Stomach smooth muscle (tissue), 2 donors: ENCODE data around the gene EXOC3L1.

Experiments used
- H3K27ac ChIP-seq: one replicate; pipeline ENCODE4 v1.7.0; 2013; ENCODE audit warnings: mild to moderate bottlenecking, low read length, inconsistent platforms
- H3K27me3 ChIP-seq, 2 donors: one replicate each; pipeline ENCODE4 v1.7.0; 2013; ENCODE audit warnings: low read length in 2 of 2; ENCODE audit not compliant: insufficient read depth in 2 of 2, control insufficient read depth in 1 of 2
- H3K36me3 ChIP-seq, 2 donors: one replicate each; pipeline ENCODE4 v1.7.0; 2013; ENCODE audit warnings: low read length in 2 of 2; ENCODE audit not compliant: control insufficient read depth in 2 of 2, insufficient read depth in 2 of 2
- H3K4me1 ChIP-seq: one replicate; pipeline ENCODE4 v1.7.0; 2013; ENCODE audit warnings: low read length; ENCODE audit not compliant: control insufficient read depth, insufficient read depth
- H3K4me3 ChIP-seq, 2 donors: one replicate each; pipeline ENCODE4 v1.7.0; 2013; ENCODE audit warnings: low read length in 2 of 2
- H3K9ac ChIP-seq, 2 donors: one replicate each; pipeline ENCODE4 v1.7.0; 2013; ENCODE audit warnings: low read length in 2 of 2, mild to moderate bottlenecking in 1 of 2
- H3K9me3 ChIP-seq, 2 donors: one replicate each; pipeline ENCODE4 v1.7.0; 2013; ENCODE audit warnings: low read length in 2 of 2; ENCODE audit not compliant: control insufficient read depth in 2 of 2
- donor health status: healthy.
- donor health status: Pancreatic carcinoma.

Gene EXOC3L1

GRCh38 chr16:67142342-67142741, 47.6 kb downstream of the EXOC3L1 start:
- no peak overlapping the region for H3K27ac ChIP-seq
- H3K36me3 ChIP-seq = peaks cover 54 to 85% of the 10 kb centered on the region in 2 donors
- H3K9ac ChIP-seq = no peak overlapping the region
- no peaks in the 10 kb centered on the region for H3K27me3 ChIP-seq
- no peak overlapping the region for H3K4me3 ChIP-seq
- H3K9me3 ChIP-seq = no peaks in the 10 kb centered on the region
- H3K4me1 ChIP-seq = no peaks in the 10 kb centered on the region

- Histone ChIP-seq H3K27ac (no peak overlapping the region), H3K4me3 (no peak overlapping the region), H3K4me1 (no peaks in the 10 kb centered on the region), H3K9ac (no peak overlapping the region), H3K27me3 (no peaks in the 10 kb centered on the region), H3K9me3 (no peaks in the 10 kb centered on the region), H3K36me3 (peaks cover 56 to 77% of the 10 kb centered on the region in 2 donors)
Observed at GRCh38 chr16:67141391-67141790, 48.5 kb downstream of the EXOC3L1 start.

GRCh38 chr16:67137605-67138004, 52.3 kb downstream of the EXOC3L1 start:
- Histone ChIP-seq H3K36me3 (peaks cover 58 to 71% of the 10 kb centered on the region in 2 donors), H3K9me3 (no peaks in the 10 kb centered on the region), H3K27ac (no peak overlapping the region), H3K9ac (no peak overlapping the region), H3K4me3 (no peak overlapping the region), H3K27me3 (no peaks in the 10 kb centered on the region), H3K4me1 (no peaks in the 10 kb centered on the region)
